Neural progenitor cell (in vitro differentiated cells): Measurements from ENCODE around the gene RFX8. TPM values are rescaled to one million over a fixed set of nuclear protein-coding genes. Genes with fewer than 3 reads are reported as not detected.
"Not testable (repeated sequence)": the region's sequence is repeated elsewhere in the genome, so short reads cannot be mapped to it uniquely, and the experiment has no call there.

ENCODE experiments used
- DNase-seq: peaks from one replicate; pipeline ENCODE4 v3.0.0-alpha.2; 2016; ENCODE audit warnings: low spot score
- H2AFZ ChIP-seq: fragments of 200-600 bp; sonication (generic); replicated peaks from 2 replicates; pipeline ENCODE4 v1.6.1; 2016; ENCODE audit warnings: antibody characterized with exemption
- H3F3A ChIP-seq: fragments of 200-600 bp; sonication (generic); 2 replicates; pipeline ENCODE4 v1.6.1; 2016; ENCODE audit warnings: antibody characterized with exemption, low read depth
- H3K27ac ChIP-seq: fragments of 200-600 bp; sonication (generic); 2 replicates; pipeline ENCODE4 v1.5.1; 2016; ENCODE audit warnings: mild to moderate bottlenecking
- H3K27me3 ChIP-seq: fragments of 200-600 bp; sonication (generic); 2 replicates; pipeline ENCODE4 v1.6.1; 2016; ENCODE audit warnings: mild to moderate bottlenecking, moderate library complexity
- H3K36me3 ChIP-seq: fragments of 200-600 bp; sonication (generic); 2 replicates; pipeline ENCODE4 v1.5.1; 2016
- H3K4me1 ChIP-seq: fragments of 200-600 bp; sonication (generic); 2 replicates; pipeline ENCODE4 v1.6.1; 2016; ENCODE audit warnings: mixed run types
- H3K4me2 ChIP-seq: fragments of 200-600 bp; sonication (generic); 2 replicates; pipeline ENCODE4 v1.6.1; 2016
- H3K4me3 ChIP-seq: fragments of 200-600 bp; sonication (generic); 2 replicates; pipeline ENCODE4 v1.5.1; 2016
- H3K79me2 ChIP-seq: fragments of 200-600 bp; sonication (generic); 2 replicates; pipeline ENCODE4 v1.6.1; 2016; ENCODE audit warnings: low read depth
- H3K9ac ChIP-seq: fragments of 200-600 bp; sonication (generic); 2 replicates; pipeline ENCODE4 v1.6.1; 2016
- H3K9me3 ChIP-seq: fragments of 200-600 bp; sonication (generic); 2 replicates; pipeline ENCODE4 v1.5.1; 2016; ENCODE audit warnings: low read depth
- H4K20me1 ChIP-seq: fragments of 200-600 bp; sonication (generic); 2 replicates; pipeline ENCODE4 v1.6.1; 2016; ENCODE audit warnings: low read depth
- H3K27ac Mint-ChIP-seq: 3 replicates; pipeline ENCODE4 v1.8.0; 2021; ENCODE audit warnings: mixed read lengths
- H3K27me3 Mint-ChIP-seq: 2 replicates; pipeline ENCODE4 v1.8.0; 2022; ENCODE audit warnings: low read depth, mild to moderate bottlenecking, inconsistent platforms, moderate library complexity, mixed read lengths; ENCODE audit not compliant: insufficient read depth
- H3K36me3 Mint-ChIP-seq: 3 replicates; pipeline ENCODE4 v1.8.0; 2021; ENCODE audit warnings: mixed read lengths
- H3K4me1 Mint-ChIP-seq: 3 replicates; pipeline ENCODE4 v1.8.0; 2021; ENCODE audit warnings: mixed read lengths
- H3K4me3 Mint-ChIP-seq: 3 replicates; pipeline ENCODE4 v1.8.0; 2021; ENCODE audit warnings: mild to moderate bottlenecking, moderate library complexity, mixed read lengths
- H3K9me3 Mint-ChIP-seq: 3 replicates; pipeline ENCODE4 v1.8.0; 2020; ENCODE audit warnings: mixed read lengths
- CTCF ChIP-seq: fragments of 200-600 bp; sonication (generic); IDR thresholded peaks from 2 replicates; pipeline ENCODE4 v1.5.1; 2017; ENCODE audit warnings: antibody characterized with exemption, mild to moderate bottlenecking
- EZH2 ChIP-seq: fragments of 200-600 bp; sonication (generic); IDR thresholded peaks from 2 replicates; pipeline ENCODE4 v1.6.1; 2017; ENCODE audit warnings: antibody characterized with exemption, mild to moderate bottlenecking, moderate library complexity
- EZH2phosphoT487 ChIP-seq: fragments of 200-600 bp; sonication (generic); IDR thresholded peaks from 2 replicates; pipeline ENCODE4 v1.6.1; 2017; ENCODE audit warnings: antibody characterized with exemption
- total RNA-seq: library from RNA; depleted of rRNA; stranded (reverse); fragments of >200 nt; gene quantifications from 2 replicates; pipeline ENCODE4 v1.2.3, GENCODE V29; 2015; ENCODE audit warnings: low replicate concordance

Gene RFX8
- total RNA-seq, 1 donor from 2014 or later, result 0.37 TPM

- no peaks in the 10 kb centered on the region for H4K20me1 ChIP-seq
- Mint-ChIP-seq H3K4me1 (no peaks in the 10 kb centered on the region), H3K27ac (no peak overlapping the region), H3K4me3 (no peak overlapping the region), H3K27me3 (no peaks in the 10 kb centered on the region), H3K36me3 (no peaks in the 10 kb centered on the region), H3K9me3 (peaks cover 2% of the 10 kb centered on the region)
- H3K4me1 ChIP-seq, result no peaks in the 10 kb centered on the region
- no peak for TF ChIP-seq EZH2phosphoT487
- no peak for TF ChIP-seq EZH2
- no peak for TF ChIP-seq CTCF
- DNase-seq, result no peak
- H3K4me3 ChIP-seq, result no peak overlapping the region
- no peaks in the 10 kb centered on the region for H3K27me3 ChIP-seq
- H3K79me2 ChIP-seq, result no peaks in the 10 kb centered on the region
- no peak overlapping the region for H3K4me2 ChIP-seq
- no peaks in the 10 kb centered on the region for H3K36me3 ChIP-seq
- no peak overlapping the region for H3K27ac ChIP-seq
- no peak overlapping the region for H2AFZ ChIP-seq
- no peaks in the 10 kb centered on the region for H3F3A ChIP-seq
- H3K9me3 ChIP-seq, result no peaks in the 10 kb centered on the region
- H3K9ac ChIP-seq, result no peak overlapping the region
These were observed 34.8 kb upstream of the RFX8 start for GRCh38 chr2:101509499-101510284.

GRCh38 chr2:101508636-101509035 lies 33.7 kb upstream of the RFX8 start:
- H3K36me3 Mint-ChIP-seq, result no peaks in the 10 kb centered on the region

GRCh38 chr2:101505276-101505675 lies 30.4 kb upstream of the RFX8 start:
- not testable (repeated sequence) for H3K36me3 ChIP-seq, H3K27ac ChIP-seq, H4K20me1 ChIP-seq, H3K4me1 ChIP-seq, H2AFZ ChIP-seq, H3K79me2 ChIP-seq, H3K27me3 ChIP-seq, H3K4me1 Mint-ChIP-seq, H3K9ac ChIP-seq, H3K36me3 Mint-ChIP-seq, H3K9me3 ChIP-seq, H3F3A ChIP-seq, H3K4me2 ChIP-seq, H3K27me3 Mint-ChIP-seq, H3K27ac Mint-ChIP-seq, H3K4me3 Mint-ChIP-seq, DNase-seq, H3K4me3 ChIP-seq, H3K9me3 Mint-ChIP-seq

More at GRCh38 chr2:101508636-101509035, 33.7 kb upstream of the RFX8 start:
- H3K4me3 Mint-ChIP-seq, result no peak overlapping the region
- no peaks in the 10 kb centered on the region for H3K27me3 Mint-ChIP-seq
- Histone ChIP-seq H3F3A (no peaks in the 10 kb centered on the region), H3K9ac (no peak overlapping the region), H3K4me2 (no peak overlapping the region), H3K9me3 (no peaks in the 10 kb centered on the region), H3K36me3 (no peaks in the 10 kb centered on the region), H3K4me3 (no peak overlapping the region), H2AFZ (no peak overlapping the region), H4K20me1 (no peaks in the 10 kb centered on the region), H3K27me3 (no peaks in the 10 kb centered on the region), H3K27ac (no peak overlapping the region), H3K4me1 (no peaks in the 10 kb centered on the region), H3K79me2 (no peaks in the 10 kb centered on the region)
- H3K9me3 Mint-ChIP-seq, result peaks cover 2% of the 10 kb centered on the region
- no peaks in the 10 kb centered on the region for H3K4me1 Mint-ChIP-seq
- no peak for DNase-seq
- TF ChIP-seq CTCF (no peak), EZH2phosphoT487 (no peak), EZH2 (no peak)
- no peak overlapping the region for H3K27ac Mint-ChIP-seq

GRCh38 chr2:101504744-101505143 lies 29.8 kb upstream of the RFX8 start:
- not testable (repeated sequence) for H3K27me3 Mint-ChIP-seq, H3K27ac Mint-ChIP-seq, H3K9me3 ChIP-seq, H3K9me3 Mint-ChIP-seq, H3K4me3 Mint-ChIP-seq, H3K4me3 ChIP-seq, H3K4me2 ChIP-seq, H3K4me1 ChIP-seq, H2AFZ ChIP-seq, H4K20me1 ChIP-seq, H3K27ac ChIP-seq, H3K36me3 Mint-ChIP-seq, H3K9ac ChIP-seq, H3K27me3 ChIP-seq, H3F3A ChIP-seq, DNase-seq, H3K79me2 ChIP-seq, H3K36me3 ChIP-seq
- peaks cover 10% of the 10 kb centered on the region for H3K4me1 Mint-ChIP-seq
